Left ventricle myocardium inferior (tissue), 1 donor: Measurements from ENCODE around the gene BBOX1. TPM values are rescaled to one million over a fixed set of nuclear protein-coding genes. Genes with fewer than 3 reads are reported as not detected.
"Not testable (repeated sequence)": the region's sequence is repeated elsewhere in the genome, so short reads cannot be mapped to it uniquely, and the experiment has no call there.

Source experiments
- DNase-seq: peaks from one replicate; pipeline ENCODE4 v3.0.0-alpha.2; 2020
- H3K27ac ChIP-seq: fragments of 200-600 bp; replicated peaks from 2 replicates; pipeline ENCODE4 v1.8.0; 2021
- H3K27me3 ChIP-seq: fragments of 200-600 bp; 2 replicates; pipeline ENCODE4 v1.8.0; 2021; ENCODE audit warnings: low read depth
- H3K36me3 ChIP-seq: fragments of 200-600 bp; 2 replicates; pipeline ENCODE4 v1.8.0; 2021
- H3K4me1 ChIP-seq: fragments of 200-600 bp; 2 replicates; pipeline ENCODE4 v1.8.0; 2021
- H3K4me3 ChIP-seq: fragments of 200-600 bp; 2 replicates; pipeline ENCODE4 v1.8.0; 2021; ENCODE audit warnings: mild to moderate bottlenecking, moderate library complexity
- H3K9me3 ChIP-seq: fragments of 200-600 bp; replicated peaks from 2 replicates; pipeline ENCODE4 v1.8.0; 2021
- intact Hi-C: fragments of 100-400 bp; cut with micrococcal nuclease; formaldehyde crosslinking; loops from one replicate; pipeline ENCODE4 v1.11.0; 2022
- total RNA-seq: library from RNA; stranded (reverse); fragmentation: NEBNext Ultra II Directional; extraction: Animal tissue kit (Norgen Biotek cat#: 25700); gene quantifications from one replicate; pipeline ENCODE4 v1.2.1, GENCODE V29; 2021
- TF ChIP-seq, protein P1 (sequence below): fragments of 200-600 bp; IDR thresholded peaks from 2 replicates; pipeline ENCODE4 v1.8.0; 2021; ENCODE audit warnings: antibody characterized with exemption, mild to moderate bottlenecking, borderline replicate concordance
- donor health status: DM: no; HTN: yes; CAD: no; lungs with severe emphysema.

BBOX1 gene
- total RNA-seq, 1 donor from 2014 or later = not detected

DNA sequence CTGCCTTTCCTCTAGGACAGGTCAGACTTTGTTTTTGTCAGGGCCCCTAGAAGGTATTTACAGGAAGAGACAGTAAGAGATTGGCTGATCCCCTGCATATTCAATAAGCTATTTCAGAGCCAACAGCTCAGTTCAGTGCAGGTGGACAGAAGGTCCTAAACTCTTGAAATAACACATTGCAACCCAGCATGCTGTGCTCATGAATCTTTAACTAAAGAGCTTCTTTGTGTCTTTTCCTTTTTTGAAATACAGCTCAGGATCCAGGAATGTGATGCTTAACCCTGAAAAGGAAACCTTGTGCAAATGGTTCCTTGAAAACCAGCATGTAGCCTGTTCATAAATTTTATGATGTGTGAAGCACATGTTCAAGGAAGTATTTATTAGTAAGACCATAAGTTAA lies 43.9 kb downstream of the BBOX1 start:
- no peak for DNase-seq
- intact Hi-C loops = no loop called here
- no peaks in the 10 kb centered on the region for H3K4me1 ChIP-seq
- H3K36me3 ChIP-seq = no peaks in the 10 kb centered on the region
- TF ChIP-seq, protein P1, sequence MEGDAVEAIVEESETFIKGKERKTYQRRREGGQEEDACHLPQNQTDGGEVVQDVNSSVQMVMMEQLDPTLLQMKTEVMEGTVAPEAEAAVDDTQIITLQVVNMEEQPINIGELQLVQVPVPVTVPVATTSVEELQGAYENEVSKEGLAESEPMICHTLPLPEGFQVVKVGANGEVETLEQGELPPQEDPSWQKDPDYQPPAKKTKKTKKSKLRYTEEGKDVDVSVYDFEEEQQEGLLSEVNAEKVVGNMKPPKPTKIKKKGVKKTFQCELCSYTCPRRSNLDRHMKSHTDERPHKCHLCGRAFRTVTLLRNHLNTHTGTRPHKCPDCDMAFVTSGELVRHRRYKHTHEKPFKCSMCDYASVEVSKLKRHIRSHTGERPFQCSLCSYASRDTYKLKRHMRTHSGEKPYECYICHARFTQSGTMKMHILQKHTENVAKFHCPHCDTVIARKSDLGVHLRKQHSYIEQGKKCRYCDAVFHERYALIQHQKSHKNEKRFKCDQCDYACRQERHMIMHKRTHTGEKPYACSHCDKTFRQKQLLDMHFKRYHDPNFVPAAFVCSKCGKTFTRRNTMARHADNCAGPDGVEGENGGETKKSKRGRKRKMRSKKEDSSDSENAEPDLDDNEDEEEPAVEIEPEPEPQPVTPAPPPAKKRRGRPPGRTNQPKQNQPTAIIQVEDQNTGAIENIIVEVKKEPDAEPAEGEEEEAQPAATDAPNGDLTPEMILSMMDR = no peak
- peaks cover 3% of the 10 kb centered on the region for H3K9me3 ChIP-seq
- no peak overlapping the region for H3K4me3 ChIP-seq
- H3K27ac ChIP-seq = no peak overlapping the region
- H3K27me3 ChIP-seq = no peaks in the 10 kb centered on the region

- no peaks in the 10 kb centered on the region for H3K36me3 ChIP-seq
- DNase-seq = no peak
- TF ChIP-seq, protein P1 = no peak
- peaks cover 9% of the 10 kb centered on the region for H3K9me3 ChIP-seq
- no peak overlapping the region for H3K4me3 ChIP-seq
- intact Hi-C loops = no loop called here
- no peak overlapping the region for H3K27ac ChIP-seq
- H3K27me3 ChIP-seq = no peaks in the 10 kb centered on the region
- no peaks in the 10 kb centered on the region for H3K4me1 ChIP-seq
Measured at GRCh38 chr11:27085111-27085510, 44.5 kb downstream of the BBOX1 start.

GRCh38 chr11:27085605-27086004 lies 45.0 kb downstream of the BBOX1 start:
- DNase-seq = no peak
- peaks cover 14% of the 10 kb centered on the region for H3K9me3 ChIP-seq
- no peak overlapping the region for H3K27ac ChIP-seq
- TF ChIP-seq, protein P1 = no peak
- intact Hi-C loops = no loop called here
- no peak overlapping the region for H3K4me3 ChIP-seq
- no peaks in the 10 kb centered on the region for H3K4me1 ChIP-seq
- no peaks in the 10 kb centered on the region for H3K27me3 ChIP-seq
- no peaks in the 10 kb centered on the region for H3K36me3 ChIP-seq

- H3K27me3 ChIP-seq = no peaks in the 10 kb centered on the region
- TF ChIP-seq, protein P1 = no peak
- no peak for DNase-seq
Measured at GRCh38 chr11:27087432-27087831, 46.8 kb downstream of the BBOX1 start.

DNA sequence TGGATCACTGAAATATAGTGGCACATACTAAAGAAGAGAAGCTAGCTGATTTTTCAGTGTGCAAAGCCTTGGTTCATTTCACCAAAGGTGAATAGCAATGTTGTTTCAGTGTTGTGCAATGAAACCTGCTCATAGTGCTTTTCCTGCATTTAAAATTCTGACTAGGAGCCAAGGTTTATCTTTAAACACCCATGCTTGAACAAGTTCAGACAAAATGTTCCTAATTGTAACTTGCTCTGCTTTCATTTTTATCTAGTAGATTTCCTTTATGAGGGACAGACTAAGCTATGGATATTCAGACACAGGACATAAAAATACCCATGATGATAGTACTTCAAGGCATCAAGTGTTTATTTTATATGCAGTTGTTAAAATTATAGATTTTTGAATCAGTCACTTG lies 47.7 kb downstream of the BBOX1 start:
- no peaks in the 10 kb centered on the region for H3K36me3 ChIP-seq
- no peaks in the 10 kb centered on the region for H3K4me1 ChIP-seq
- no peaks in the 10 kb centered on the region for H3K27me3 ChIP-seq
- no peak overlapping the region for H3K4me3 ChIP-seq
- no peak for DNase-seq
- TF ChIP-seq, protein P1 = no peak
- no peak overlapping the region for H3K27ac ChIP-seq
- peaks cover 28% of the 10 kb centered on the region for H3K9me3 ChIP-seq
- intact Hi-C loops = no loop called here

More at GRCh38 chr11:27087432-27087831, 46.8 kb downstream of the BBOX1 start:
- Histone ChIP-seq H3K4me1 (no peaks in the 10 kb centered on the region), H3K27ac (no peak overlapping the region), H3K9me3 (peaks cover 28% of the 10 kb centered on the region), H3K36me3 (no peaks in the 10 kb centered on the region), H3K4me3 (no peak overlapping the region)
- intact Hi-C loops = no loop called here

DNA sequence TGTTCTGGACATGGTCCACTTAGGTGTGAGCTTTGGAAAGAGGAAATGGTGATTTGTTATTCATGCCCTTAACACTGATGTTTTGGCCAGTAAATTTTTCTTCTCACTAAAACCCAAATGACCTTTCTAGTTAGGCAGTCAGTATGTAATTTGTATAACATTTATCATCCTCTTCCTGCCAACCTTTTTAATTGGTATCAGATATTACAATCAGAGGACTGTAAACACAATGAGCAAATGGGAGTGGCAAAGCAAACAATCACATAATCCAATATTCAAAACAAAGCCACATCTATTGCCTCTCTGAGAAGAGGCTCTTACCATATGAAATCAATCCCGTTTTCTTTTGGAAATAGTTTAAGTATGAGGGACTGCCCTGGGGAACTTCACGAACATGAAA lies 49.1 kb downstream of the BBOX1 start:
- Histone ChIP-seq H3K9me3 (peaks cover 28% of the 10 kb centered on the region), H3K4me3 (no peak overlapping the region), H3K36me3 (no peaks in the 10 kb centered on the region), H3K27me3 (no peaks in the 10 kb centered on the region), H3K27ac (no peak overlapping the region), H3K4me1 (no peaks in the 10 kb centered on the region)
- no peak for DNase-seq
- TF ChIP-seq, protein P1 = no peak
- intact Hi-C loops = no loop called here

GRCh38 chr11:27090357-27090948 lies 49.8 kb downstream of the BBOX1 start:
- H3K4me3 ChIP-seq, H3K27me3 ChIP-seq, H3K27ac ChIP-seq, H3K4me1 ChIP-seq, intact Hi-C loops, DNase-seq, H3K36me3 ChIP-seq: not testable (repeated sequence)
- peaks cover 28% of the 10 kb centered on the region for H3K9me3 ChIP-seq
